Activated CD4-positive, alpha-beta memory T cell treated with anti-CD3 and anti-CD28 coated beads, Interleukin-2, amount 10 ng/mL, durations not matched to agents 7 days and 5 days (primary cell): Measurements from ENCODE around the gene NBPF9. TPM values are rescaled to one million over a fixed set of nuclear protein-coding genes. Genes with fewer than 3 reads are reported as not detected.
"Not testable (repeated sequence)": the region's sequence is repeated elsewhere in the genome, so short reads cannot be mapped to it uniquely, and the experiment has no call there.

Experiments used
- CTCF ChIA-PET: fragments of 350-600 bp; sonication (Branson Sonifier 250); formaldehyde crosslinking; loops from one replicate; lab custom pipeline; 2021; ENCODE audit warnings: antibody characterized with exemption, inconsistent platforms; lab: Charles Lee
- POLR2A ChIA-PET: fragments of 350-600 bp; sonication (Branson Sonifier 250); formaldehyde crosslinking; loops from one replicate; lab custom pipeline; 2021; ENCODE audit warnings: antibody characterized with exemption; lab: Charles Lee
- DNase-seq: peaks from one replicate; pipeline ENCODE4 v3.0.0-alpha.2; 2020
- H3K27ac Mint-ChIP-seq: one replicate; pipeline ENCODE4 v1.8.0; 2021; ENCODE audit warnings: mild to moderate bottlenecking, mixed read lengths
- H3K27me3 Mint-ChIP-seq: one replicate; pipeline ENCODE4 v1.8.0; 2021; ENCODE audit warnings: mixed read lengths
- H3K36me3 Mint-ChIP-seq: one replicate; pipeline ENCODE4 v1.8.0; 2021; ENCODE audit warnings: low read depth, mixed read lengths
- H3K4me1 Mint-ChIP-seq: one replicate; pipeline ENCODE4 v1.8.0; 2021; ENCODE audit warnings: mixed read lengths
- H3K4me3 Mint-ChIP-seq: one replicate; pipeline ENCODE4 v1.8.0; 2021; ENCODE audit warnings: mild to moderate bottlenecking, mixed read lengths
- H3K9me3 Mint-ChIP-seq: one replicate; pipeline ENCODE4 v1.8.0; 2021; ENCODE audit warnings: mixed read lengths
- total RNA-seq, 2 experiments: library from RNA; stranded (reverse); gene quantifications; one replicate each; pipeline ENCODE4 v1.2.3, GENCODE V29; 2021

NBPF9 gene
- total RNA-seq, 2 experiments from 2014 or later, result 27.5 to 28.8 TPM

- H3K27me3 Mint-ChIP-seq, result not testable (repeated sequence)
Measured at GRCh38 chr1:149075505-149076127, 27.7 kb downstream of the NBPF9 start.

GRCh38 chr1:149064611-149065010 is 38.7 kb downstream of the NBPF9 start:
- H3K27me3 Mint-ChIP-seq, POLR2A ChIA-PET, DNase-seq, H3K9me3 Mint-ChIP-seq, H3K4me1 Mint-ChIP-seq, CTCF ChIA-PET, H3K27ac Mint-ChIP-seq, H3K4me3 Mint-ChIP-seq: not testable (repeated sequence)
- H3K36me3 Mint-ChIP-seq, result peaks cover 25% of the 10 kb centered on the region

More at GRCh38 chr1:149075505-149076127, 27.7 kb downstream of the NBPF9 start:
- POLR2A ChIA-PET, CTCF ChIA-PET, DNase-seq, H3K4me3 Mint-ChIP-seq, H3K9me3 Mint-ChIP-seq, H3K4me1 Mint-ChIP-seq, H3K27ac Mint-ChIP-seq, H3K36me3 Mint-ChIP-seq: not testable (repeated sequence)

- H3K4me3 Mint-ChIP-seq, H3K27me3 Mint-ChIP-seq, CTCF ChIA-PET, POLR2A ChIA-PET, DNase-seq, H3K4me1 Mint-ChIP-seq, H3K9me3 Mint-ChIP-seq, H3K36me3 Mint-ChIP-seq, H3K27ac Mint-ChIP-seq: not testable (repeated sequence)
Measured at GRCh38 chr1:149043056-149043455, 60.3 kb downstream of the NBPF9 start.

- CTCF ChIA-PET, H3K27ac Mint-ChIP-seq, H3K9me3 Mint-ChIP-seq, POLR2A ChIA-PET, H3K4me3 Mint-ChIP-seq, DNase-seq, H3K4me1 Mint-ChIP-seq, H3K27me3 Mint-ChIP-seq, H3K36me3 Mint-ChIP-seq: not testable (repeated sequence)
Measured at GRCh38 chr1:149033916-149034315, 69.4 kb downstream of the NBPF9 start.

GRCh38 chr1:149024327-149024726 is 79.0 kb downstream of the NBPF9 start:
- H3K27me3 Mint-ChIP-seq, POLR2A ChIA-PET, CTCF ChIA-PET, H3K4me1 Mint-ChIP-seq, H3K27ac Mint-ChIP-seq, H3K36me3 Mint-ChIP-seq, DNase-seq, H3K9me3 Mint-ChIP-seq, H3K4me3 Mint-ChIP-seq: not testable (repeated sequence)

GRCh38 chr1:149018577-149018976 is 84.8 kb downstream of the NBPF9 start:
- H3K4me1 Mint-ChIP-seq, H3K4me3 Mint-ChIP-seq, H3K27ac Mint-ChIP-seq, H3K36me3 Mint-ChIP-seq, H3K27me3 Mint-ChIP-seq, CTCF ChIA-PET, DNase-seq, POLR2A ChIA-PET, H3K9me3 Mint-ChIP-seq: not testable (repeated sequence)

- CTCF ChIA-PET, H3K4me3 Mint-ChIP-seq, H3K27me3 Mint-ChIP-seq, POLR2A ChIA-PET, H3K27ac Mint-ChIP-seq, H3K36me3 Mint-ChIP-seq, DNase-seq, H3K9me3 Mint-ChIP-seq, H3K4me1 Mint-ChIP-seq: not testable (repeated sequence)
Measured at GRCh38 chr1:149016626-149017025, 86.7 kb downstream of the NBPF9 start.

- H3K9me3 Mint-ChIP-seq, H3K27ac Mint-ChIP-seq, H3K4me1 Mint-ChIP-seq, H3K27me3 Mint-ChIP-seq, POLR2A ChIA-PET, DNase-seq, CTCF ChIA-PET, H3K36me3 Mint-ChIP-seq, H3K4me3 Mint-ChIP-seq: not testable (repeated sequence)
Measured at GRCh38 chr1:149015522-149015921, 87.8 kb downstream of the NBPF9 start.

- H3K9me3 Mint-ChIP-seq, POLR2A ChIA-PET, H3K27me3 Mint-ChIP-seq, H3K4me1 Mint-ChIP-seq, H3K4me3 Mint-ChIP-seq, CTCF ChIA-PET, H3K36me3 Mint-ChIP-seq, H3K27ac Mint-ChIP-seq, DNase-seq: not testable (repeated sequence)
Measured at GRCh38 chr1:149013513-149013912, 89.8 kb downstream of the NBPF9 start.

GRCh38 chr1:149012599-149012998 is 90.8 kb downstream of the NBPF9 start:
- POLR2A ChIA-PET, H3K36me3 Mint-ChIP-seq, CTCF ChIA-PET, H3K9me3 Mint-ChIP-seq, H3K27me3 Mint-ChIP-seq, DNase-seq, H3K4me1 Mint-ChIP-seq, H3K4me3 Mint-ChIP-seq, H3K27ac Mint-ChIP-seq: not testable (repeated sequence)

- DNase-seq, H3K27ac Mint-ChIP-seq, H3K4me1 Mint-ChIP-seq, H3K27me3 Mint-ChIP-seq, H3K36me3 Mint-ChIP-seq, POLR2A ChIA-PET, H3K9me3 Mint-ChIP-seq, CTCF ChIA-PET, H3K4me3 Mint-ChIP-seq: not testable (repeated sequence)
Measured at GRCh38 chr1:149009761-149010160, 93.6 kb downstream of the NBPF9 start.

GRCh38 chr1:149008769-149009168 is 94.6 kb downstream of the NBPF9 start:
- H3K9me3 Mint-ChIP-seq, H3K36me3 Mint-ChIP-seq, CTCF ChIA-PET, POLR2A ChIA-PET, H3K4me3 Mint-ChIP-seq, H3K27ac Mint-ChIP-seq, H3K4me1 Mint-ChIP-seq, H3K27me3 Mint-ChIP-seq, DNase-seq: not testable (repeated sequence)

GRCh38 chr1:149008326-149008725 is 95.0 kb downstream of the NBPF9 start:
- CTCF ChIA-PET, H3K4me1 Mint-ChIP-seq, H3K9me3 Mint-ChIP-seq, POLR2A ChIA-PET, H3K36me3 Mint-ChIP-seq, DNase-seq, H3K27me3 Mint-ChIP-seq, H3K27ac Mint-ChIP-seq, H3K4me3 Mint-ChIP-seq: not testable (repeated sequence)
